Measurements from ENCODE around the gene DNAJB13.

The DNAJB13 gene

GRCh38 chr11:73951797-73952196 is 971 bp downstream of the DNAJB13 start:
- no peak for DNase-seq (ENCODE audit: low read depth in 2 of 2)

GRCh38 chr11:73956876-73957653 is 6.2 kb downstream of the DNAJB13 start:
- DNase-seq (ENCODE audit: low read depth in 2 of 2), result no peak

GRCh38 chr11:73957654-73958361 is 7.0 kb downstream of the DNAJB13 start:
- DNase-seq (ENCODE audit: low read depth in 2 of 2), result no peak

- no peak for DNase-seq (ENCODE audit: low read depth in 2 of 2)
Measured at GRCh38 chr11:73958521-73959141, 7.8 kb downstream of the DNAJB13 start.

- no peak for DNase-seq (ENCODE audit: low read depth in 2 of 2)
Measured at GRCh38 chr11:73961321-73961720, 10.5 kb downstream of the DNAJB13 start.

- DNase-seq (ENCODE audit: low read depth in 2 of 2), result no peak
Measured at GRCh38 chr11:73962101-73962705, 11.4 kb downstream of the DNAJB13 start.

- no peak for DNase-seq (ENCODE audit: low read depth in 2 of 2)
Measured at GRCh38 chr11:73963861-73964260, 13.0 kb downstream of the DNAJB13 start.

- DNase-seq (ENCODE audit: low read depth in 2 of 2), result no peak
Measured at GRCh38 chr11:73965076-73965763, 14.4 kb downstream of the DNAJB13 start.

- DNase-seq (ENCODE audit: low read depth in 2 of 2), result no peak
Measured at GRCh38 chr11:73965764-73966121, 14.9 kb downstream of the DNAJB13 start.

GRCh38 chr11:73968356-73968966 is 17.6 kb downstream of the DNAJB13 start:
- no peak for DNase-seq (ENCODE audit: low read depth in 2 of 2)

- no peak for DNase-seq (ENCODE audit: low read depth in 2 of 2)
Measured at GRCh38 chr11:73969091-73969490, 18.3 kb downstream of the DNAJB13 start.

- no peak for DNase-seq (ENCODE audit: low read depth in 2 of 2)
Measured at GRCh38 chr11:73969991-73970800, 19.4 kb downstream of the DNAJB13 start.

- DNase-seq (ENCODE audit: low read depth in 2 of 2), result no peak
Measured at GRCh38 chr11:73971175-73971719, 20.4 kb downstream of the DNAJB13 start.

GRCh38 chr11:73972187-73972586 is 21.4 kb downstream of the DNAJB13 start:
- DNase-seq (ENCODE audit: low read depth in 2 of 2), result no peak

GRCh38 chr11:73972620-73973449 is 22.0 kb downstream of the DNAJB13 start:
- DNase-seq (ENCODE audit: low read depth in 2 of 2), result no peak

GRCh38 chr11:73974604-73975478 is 24.0 kb downstream of the DNAJB13 start:
- no peak for DNase-seq (ENCODE audit: low read depth in 2 of 2)

- DNase-seq (ENCODE audit: low read depth in 2 of 2), result no peak
Measured at GRCh38 chr11:73975479-73975757, 24.6 kb downstream of the DNAJB13 start.

- no peak for DNase-seq (ENCODE audit: low read depth in 2 of 2)
Measured at GRCh38 chr11:73976451-73977151, 25.8 kb downstream of the DNAJB13 start.
